Upper lobe of left lung (tissue), 4 donors: Measurements from ENCODE around the gene RNF103.

Experiments used
- CTCF ChIP-seq, 6 experiments: fragments of 450-650 bp in 4 of 6; fragments of 200-600 bp in 2 of 6; sonication (generic) in 2 of 6; IDR thresholded peaks; one replicate each; pipeline ENCODE4 v1.5.1; 2016 to 2019; ENCODE audit warnings: antibody characterized with exemption in 6 of 6
- POLR2A ChIP-seq, 4 donors: fragments of 450-650 bp; IDR thresholded peaks; one replicate each; pipeline ENCODE4 v1.5.1; 2016 to 2017; ENCODE audit warnings: antibody characterized with exemption in 4 of 4, mild to moderate bottlenecking in 2 of 4

- TF ChIP-seq CTCF (IDR thresholded peaks at IDR 0.05) (no peak), POLR2A (IDR thresholded peaks at IDR 0.05) (peak in 1 of 4 donors; percentile 12)
Observed at GRCh38 chr2:86622519-86623042, 1.1 kb downstream of the RNF103 start.
